KMS-11 (cell line): ENCODE measurements around the gene GPR139.

Experiments used
- H2AFZ ChIP-seq: fragments of 200-600 bp; sonication (generic); 2 replicates; pipeline ENCODE4 v1.6.1; 2016; ENCODE audit warnings: antibody characterized with exemption, mixed run types, low read depth
- H3K27ac ChIP-seq: fragments of 200-600 bp; sonication (generic); 2 replicates; pipeline ENCODE4 v1.6.1; 2016; ENCODE audit warnings: mild to moderate bottlenecking, mixed run types
- H3K27me3 ChIP-seq: fragments of 200-600 bp; sonication (generic); 2 replicates; pipeline ENCODE4 v1.6.1; 2017; ENCODE audit warnings: mild to moderate bottlenecking, low read depth, mixed run types, moderate library complexity; ENCODE audit not compliant: insufficient read depth
- H3K36me3 ChIP-seq: fragments of 200-600 bp; sonication (generic); 2 replicates; pipeline ENCODE4 v1.6.1; 2017; ENCODE audit warnings: mild to moderate bottlenecking, mixed run types; ENCODE audit not compliant: insufficient read depth
- H3K4me1 ChIP-seq: fragments of 200-600 bp; sonication (generic); 2 replicates; pipeline ENCODE4 v1.6.1; 2016; ENCODE audit warnings: mild to moderate bottlenecking, low read depth, mixed run types; ENCODE audit not compliant: poor library complexity, severe bottlenecking
- H3K4me2 ChIP-seq: fragments of 200-600 bp; sonication (generic); 2 replicates; pipeline ENCODE4 v1.7.0; 2016; ENCODE audit warnings: mild to moderate bottlenecking, mixed run types
- H3K4me3 ChIP-seq: fragments of 200-600 bp; sonication (generic); IDR thresholded peaks from 2 replicates; pipeline ENCODE4 v1.6.1; 2017; ENCODE audit warnings: low read depth, low read length, mixed read lengths; ENCODE audit not compliant: insufficient read depth
- H3K79me2 ChIP-seq: fragments of 200-600 bp; sonication (generic); 2 replicates; pipeline ENCODE4 v1.6.1; 2016; ENCODE audit warnings: low read depth, mixed run types; ENCODE audit not compliant: insufficient read depth
- H3K9ac ChIP-seq: fragments of 200-600 bp; sonication (generic); 2 replicates; pipeline ENCODE4 v1.6.1; 2016; ENCODE audit warnings: mild to moderate bottlenecking, mixed run types
- H4K20me1 ChIP-seq: fragments of 200-600 bp; sonication (generic); 2 replicates; pipeline ENCODE4 v1.6.1; 2016; ENCODE audit warnings: mild to moderate bottlenecking, mixed run types; ENCODE audit not compliant: insufficient read depth
- CTCF ChIP-seq: fragments of 200-600 bp; sonication (generic); conservative IDR thresholded peaks from 2 replicates; pipeline ENCODE4 v1.6.1; 2017; ENCODE audit warnings: low read depth, mild to moderate bottlenecking, antibody characterized with exemption, low read length, moderate library complexity, mixed read lengths

The GPR139 gene

GRCh38 chr16:20107083-20107482 lies 33.4 kb upstream of the GPR139 start:
- no peaks in the 10 kb centered on the region for H3K27me3 ChIP-seq
- H3K27ac ChIP-seq = no peak overlapping the region
- no peak overlapping the region for H3K4me3 ChIP-seq
- H3K9ac ChIP-seq = no peak overlapping the region
- no peaks in the 10 kb centered on the region for H3K36me3 ChIP-seq
- no peak overlapping the region for H3K4me2 ChIP-seq
- no peak overlapping the region for H2AFZ ChIP-seq
- TF ChIP-seq CTCF = no peak
- no peaks in the 10 kb centered on the region for H3K4me1 ChIP-seq
- H4K20me1 ChIP-seq = no peaks in the 10 kb centered on the region
- no peaks in the 10 kb centered on the region for H3K79me2 ChIP-seq

- Histone ChIP-seq H2AFZ (no peak overlapping the region), H3K27me3 (no peaks in the 10 kb centered on the region), H3K4me2 (no peak overlapping the region), H3K36me3 (no peaks in the 10 kb centered on the region), H3K4me3 (no peak overlapping the region), H3K4me1 (no peaks in the 10 kb centered on the region), H3K27ac (no peak overlapping the region), H4K20me1 (no peaks in the 10 kb centered on the region), H3K79me2 (no peaks in the 10 kb centered on the region), H3K9ac (no peak overlapping the region)
- no peak for TF ChIP-seq CTCF
Observed at GRCh38 chr16:20104563-20105183, 31.0 kb upstream of the GPR139 start.

GRCh38 chr16:20102521-20102920 lies 28.8 kb upstream of the GPR139 start:
- Histone ChIP-seq H3K27ac (no peak overlapping the region), H3K79me2 (no peaks in the 10 kb centered on the region), H3K9ac (no peak overlapping the region), H3K4me1 (no peaks in the 10 kb centered on the region), H3K36me3 (no peaks in the 10 kb centered on the region), H3K4me3 (no peak overlapping the region), H4K20me1 (no peaks in the 10 kb centered on the region), H2AFZ (no peak overlapping the region), H3K4me2 (no peak overlapping the region), H3K27me3 (no peaks in the 10 kb centered on the region)
- no peak for TF ChIP-seq CTCF

- no peak overlapping the region for H3K9ac ChIP-seq
- no peaks in the 10 kb centered on the region for H3K36me3 ChIP-seq
- no peak overlapping the region for H2AFZ ChIP-seq
- no peak overlapping the region for H3K4me2 ChIP-seq
- H3K79me2 ChIP-seq = no peaks in the 10 kb centered on the region
- no peak overlapping the region for H3K27ac ChIP-seq
- TF ChIP-seq CTCF = no peak
- no peaks in the 10 kb centered on the region for H3K4me1 ChIP-seq
- no peaks in the 10 kb centered on the region for H3K27me3 ChIP-seq
- H3K4me3 ChIP-seq = no peak overlapping the region
- H4K20me1 ChIP-seq = no peaks in the 10 kb centered on the region
Observed at GRCh38 chr16:20102021-20102420, 28.3 kb upstream of the GPR139 start.
